CD4-positive, alpha-beta T cell (primary cell): ENCODE measurements around the gene HSD17B12. TPM values are rescaled to one million over a fixed set of nuclear protein-coding genes. Genes with fewer than 3 reads are reported as not detected.
"Not testable (repeated sequence)": the region's sequence is repeated elsewhere in the genome, so short reads cannot be mapped to it uniquely, and the experiment has no call there.

Experiments used
- ATAC-seq: fragments of 200-7000 bp; cut with Tn5 transposase; one replicate; pipeline ENCODE4 v1.10.0; 2022; ENCODE audit warnings: mild to moderate bottlenecking; ENCODE audit not compliant: poor library complexity
- CTCF ChIA-PET: fragments of 350-600 bp; sonication (Branson Sonifier 250); formaldehyde crosslinking; loops from one replicate; lab custom pipeline; 2021; ENCODE audit warnings: antibody characterized with exemption, inconsistent platforms; lab: Charles Lee
- POLR2A ChIA-PET: fragments of 350-600 bp; sonication (Branson Sonifier 250); formaldehyde crosslinking; loops from one replicate; lab custom pipeline; 2021; ENCODE audit warnings: antibody characterized with exemption, inconsistent platforms; lab: Charles Lee
- DNase-seq, 14 experiments: peaks; one replicate each; pipeline ENCODE4 v3.0.0-alpha.2; 2013 to 2020; ENCODE audit warnings: mixed read lengths in 2 of 14
- H3K27ac ChIP-seq, 2 donors: one replicate each; pipeline versions ENCODE4 v1.5.1 to v1.7.0; 2013; ENCODE audit warnings: low read length in 2 of 2, low read depth in 1 of 2, mild to moderate bottlenecking in 1 of 2
- H3K27me3 ChIP-seq, 2 experiments: 1 replicate in 1 of 2; 2 replicates in 1 of 2; pipeline versions ENCODE4 v1.6.1 to v1.7.0; 2013; ENCODE audit warnings: low read length in 2 of 2, control low read depth in 1 of 2, mild to moderate bottlenecking in 1 of 2, moderate library complexity in 1 of 2; ENCODE audit not compliant: insufficient read depth in 2 of 2, control insufficient read depth in 1 of 2
- H3K36me3 ChIP-seq: one replicate; pipeline ENCODE4 v1.6.1; 2013; ENCODE audit warnings: low read length, control low read depth; ENCODE audit not compliant: insufficient read depth
- H3K4me1 ChIP-seq: one replicate; pipeline ENCODE4 v1.6.1; 2013; ENCODE audit warnings: low read length, control low read depth; ENCODE audit not compliant: insufficient read depth
- H3K4me3 ChIP-seq: one replicate; pipeline ENCODE4 v1.5.1; 2013; ENCODE audit warnings: mild to moderate bottlenecking, low read length, moderate library complexity
- H3K9me3 ChIP-seq, 2 experiments: 1 replicate in 1 of 2; 2 replicates in 1 of 2; pipeline versions ENCODE4 v1.6.1 to v1.7.0; 2013; ENCODE audit warnings: low read length in 2 of 2, mild to moderate bottlenecking in 2 of 2, control low read depth in 1 of 2, moderate library complexity in 1 of 2; ENCODE audit not compliant: control insufficient read depth in 1 of 2, insufficient read depth in 1 of 2
- H3K27ac Mint-ChIP-seq: one replicate; pipeline ENCODE4 v1.8.0; 2020; ENCODE audit warnings: mixed read lengths
- H3K27me3 Mint-ChIP-seq: one replicate; pipeline ENCODE4 v1.8.0; 2021; ENCODE audit warnings: mixed read lengths
- H3K36me3 Mint-ChIP-seq: one replicate; pipeline ENCODE4 v1.8.0; 2021; ENCODE audit warnings: low read depth, mixed read lengths
- H3K4me1 Mint-ChIP-seq: one replicate; pipeline ENCODE4 v1.8.0; 2021; ENCODE audit warnings: low read depth, mixed read lengths
- H3K4me3 Mint-ChIP-seq: one replicate; pipeline ENCODE4 v1.8.0; 2020; ENCODE audit warnings: mild to moderate bottlenecking, mixed read lengths
- H3K9me3 Mint-ChIP-seq: one replicate; pipeline ENCODE4 v1.8.0; 2020; ENCODE audit warnings: mixed read lengths
- CTCF ChIP-seq: fragments of 200-600 bp; IDR thresholded peaks from one replicate; pipeline ENCODE4 v1.8.0; 2022; ENCODE audit warnings: antibody characterized with exemption, mild to moderate bottlenecking
- intact Hi-C, 2 experiments: fragments of 100-400 bp; cut with DNase I in 1 of 2; cut with micrococcal nuclease in 1 of 2; formaldehyde crosslinking; loops; one replicate each; pipeline versions ENCODE4 v1.15.1 to v1.9.0; 2023 to 2025; cut with DNase I, micrococcal nuclease
- total RNA-seq, 174 experiments: library from RNA in 2 of 174; stranded (reverse) in 2 of 174; gene quantifications; one replicate each; pipeline ENCODE4 v1.2.3 and lab custom pipeline; 2021 to 2026

The HSD17B12 gene
- total RNA-seq, 2 experiments from 2014 or later: 16.1 to 16.3 TPM

GRCh38 chr11:43664295-43664694, 16.2 kb upstream of the HSD17B12 start:
- Histone ChIP-seq H3K27ac (no peak overlapping the region), H3K4me1 (no peaks in the 10 kb centered on the region), H3K27me3 (peaks cover 7 to 15% of the 10 kb centered on the region in 2 experiments), H3K36me3 (no peaks in the 10 kb centered on the region), H3K9me3 (no peaks in the 10 kb centered on the region), H3K4me3 (no peak overlapping the region)
- H3K36me3 Mint-ChIP-seq: no peaks in the 10 kb centered on the region
- ChIA-PET POLR2A (no interaction called here), CTCF (no interaction called here)
- H3K27me3 Mint-ChIP-seq: peaks cover 48% of the 10 kb centered on the region
- H3K9me3 Mint-ChIP-seq: no peaks in the 10 kb centered on the region
- intact Hi-C loops: no loop called here
- ATAC-seq (no peak), DNase-seq (no peak)
- H3K4me3 Mint-ChIP-seq: no peak overlapping the region
- H3K4me1 Mint-ChIP-seq: no peaks in the 10 kb centered on the region
- no peak for TF ChIP-seq CTCF
- no peak overlapping the region for H3K27ac Mint-ChIP-seq

- peaks cover 35% of the 10 kb centered on the region for H3K27me3 Mint-ChIP-seq
- H3K27ac ChIP-seq, H3K9me3 ChIP-seq, H3K4me3 ChIP-seq, H3K4me3 Mint-ChIP-seq, H3K27ac Mint-ChIP-seq, H3K36me3 Mint-ChIP-seq, H3K9me3 Mint-ChIP-seq, DNase-seq, ATAC-seq, H3K4me1 Mint-ChIP-seq, H3K27me3 ChIP-seq, CTCF ChIA-PET, H3K36me3 ChIP-seq, H3K4me1 ChIP-seq: not testable (repeated sequence)
- intact Hi-C loops: loop anchor here in 1 of 2 experiments (10.0 kb wide), 1 partner anchor 316 kb away; the partner anchor contains the start of gene TTC17
- POLR2A ChIA-PET: interaction anchor here (2.2 kb wide), 1 partner anchor 9 kb away, joined by 6 read pairs; the partner anchor contains the start of gene HSD17B12
These were observed 9.3 kb upstream of the HSD17B12 start for GRCh38 chr11:43671284-43671683.

- Histone ChIP-seq H3K27me3 (peaks cover 0 to 2% of the 10 kb centered on the region in 2 experiments), H3K9me3 (no peaks in the 10 kb centered on the region), H3K4me1 (peaks cover 2% of the 10 kb centered on the region), H3K36me3 (no peaks in the 10 kb centered on the region), H3K27ac (no peak overlapping the region), H3K4me3 (no peak overlapping the region)
- H3K27me3 Mint-ChIP-seq: peaks cover 15% of the 10 kb centered on the region
- ChIA-PET POLR2A (no interaction called here), CTCF (no interaction called here)
- no peak overlapping the region for H3K27ac Mint-ChIP-seq
- intact Hi-C loops: loop anchor here in 1 of 2 experiments (10.0 kb wide), 1 partner anchor 320 kb away; the partner anchor contains the start of gene TTC17
- no peaks in the 10 kb centered on the region for H3K9me3 Mint-ChIP-seq
- no peak for TF ChIP-seq CTCF
- H3K4me1 Mint-ChIP-seq: no peaks in the 10 kb centered on the region
- DNase-seq (no peak), ATAC-seq (no peak)
- no peak overlapping the region for H3K4me3 Mint-ChIP-seq
- H3K36me3 Mint-ChIP-seq: no peaks in the 10 kb centered on the region
These were observed 6.0 kb upstream of the HSD17B12 start for GRCh38 chr11:43674560-43674959.

GRCh38 chr11:43676933-43677332, 3.6 kb upstream of the HSD17B12 start:
- peaks cover 18% of the 10 kb centered on the region for H3K4me1 ChIP-seq
- no peaks in the 10 kb centered on the region for H3K36me3 ChIP-seq
- Mint-ChIP-seq H3K4me3 (no peak overlapping the region), H3K36me3 (peaks cover 19% of the 10 kb centered on the region), H3K9me3 (peaks cover 2% of the 10 kb centered on the region), H3K4me1 (peaks cover 18% of the 10 kb centered on the region), H3K27ac (no peak overlapping the region), H3K27me3 (peaks cover 9% of the 10 kb centered on the region)
- TF ChIP-seq CTCF: no peak
- no peak overlapping the region for H3K27ac ChIP-seq
- CTCF ChIA-PET: no interaction called here
- DNase-seq (no peak), ATAC-seq (no peak)
- no peaks in the 10 kb centered on the region for H3K9me3 ChIP-seq
- POLR2A ChIA-PET: no interaction called here
- no peak overlapping the region for H3K4me3 ChIP-seq
- intact Hi-C loops: loop anchor here in 1 of 2 experiments (10.0 kb wide), 1 partner anchor 322 kb away; the partner anchor contains the start of gene TTC17
- no peaks in the 10 kb centered on the region for H3K27me3 ChIP-seq
